Skeletal muscle cell (primary cell): ENCODE data around the gene FOXM1.

Experiments
- DNase-seq: peaks from one replicate; pipeline ENCODE4 v3.0.0-alpha.2; 2010; ENCODE audit warnings: low read depth
- H3K4me3 ChIP-seq: 2 replicates; pipeline ENCODE4 v1.5.1; 2011; ENCODE audit warnings: low read depth, mild to moderate bottlenecking, control low read depth, low read length, moderate library complexity

The FOXM1 gene

GRCh38 chr12:2877047-2877952, at the start of gene FOXM1, which contains the start of gene RHNO1:
FOXM1 (minus strand) TSS chr12:2877174; CDS start chr12:2874478, 2,696 bp downstream.
RHNO1 (plus strand) TSS chr12:2877223; CDS start chr12:2885367, 8,144 bp downstream.
- peak within 1 kb of the TSS; percentile 90 for H3K4me3 ChIP-seq
- no peak for DNase-seq

GRCh38 chr12:2925322-2925995, 48.5 kb upstream of the FOXM1 start:
- DNase-seq: no peak
- H3K4me3 ChIP-seq: no peak overlapping the region

- DNase-seq: no peak
Observed at GRCh38 chr12:2924019-2924418, 47.0 kb upstream of the FOXM1 start.

GRCh38 chr12:2923057-2923456, 46.1 kb upstream of the FOXM1 start:
- H3K4me3 ChIP-seq: no peak overlapping the region
- DNase-seq: no peak

More at GRCh38 chr12:2924019-2924418, 47.0 kb upstream of the FOXM1 start:
- H3K4me3 ChIP-seq: no peak overlapping the region

- no peak overlapping the region for H3K4me3 ChIP-seq
- no peak for DNase-seq
Observed at GRCh38 chr12:2922329-2922728, 45.4 kb upstream of the FOXM1 start.

GRCh38 chr12:2919249-2919648, 42.3 kb upstream of the FOXM1 start:
- DNase-seq: no peak
- H3K4me3 ChIP-seq: no peak overlapping the region

GRCh38 chr12:2912216-2912575, 35.2 kb upstream of the FOXM1 start:
- no peak for DNase-seq

GRCh38 chr12:2904260-2904659, 27.3 kb upstream of the FOXM1 start:
- no peak overlapping the region for H3K4me3 ChIP-seq
- no peak for DNase-seq

More at GRCh38 chr12:2912216-2912575, 35.2 kb upstream of the FOXM1 start:
- no peak overlapping the region for H3K4me3 ChIP-seq

GRCh38 chr12:2902272-2902880, 25.4 kb upstream of the FOXM1 start:
- no peak for DNase-seq
- H3K4me3 ChIP-seq: no peak overlapping the region

GRCh38 chr12:2900642-2901041, 23.7 kb upstream of the FOXM1 start:
- no peak overlapping the region for H3K4me3 ChIP-seq
- DNase-seq: no peak

- no peak overlapping the region for H3K4me3 ChIP-seq
- DNase-seq: no peak
Observed at GRCh38 chr12:2897418-2897817, 20.4 kb upstream of the FOXM1 start.

- DNase-seq: no peak
- H3K4me3 ChIP-seq: no peak overlapping the region
Observed at GRCh38 chr12:2895511-2895910, 18.5 kb upstream of the FOXM1 start.

GRCh38 chr12:2895051-2895451, 18.1 kb upstream of the FOXM1 start:
- no peak overlapping the region for H3K4me3 ChIP-seq
- no peak for DNase-seq

- peak; percentile 60 for DNase-seq
Observed at GRCh38 chr12:2893007-2893406, 16.0 kb upstream of the FOXM1 start.

GRCh38 chr12:2892246-2892645, 15.3 kb upstream of the FOXM1 start:
- DNase-seq: no peak

More at GRCh38 chr12:2893007-2893406, 16.0 kb upstream of the FOXM1 start:
- H3K4me3 ChIP-seq: no peak overlapping the region

GRCh38 chr12:2891240-2892053, 14.5 kb upstream of the FOXM1 start:
- DNase-seq: no peak
- peak overlapping the region; percentile 81 for H3K4me3 ChIP-seq

More at GRCh38 chr12:2892246-2892645, 15.3 kb upstream of the FOXM1 start:
- H3K4me3 ChIP-seq: peak overlapping the region; percentile 81

- peak; percentile 90 for DNase-seq
Observed at GRCh38 chr12:2890388-2891239, 13.6 kb upstream of the FOXM1 start, which contains the start of gene TULP3. TULP3 (plus strand) TSS chr12:2890891; CDS start chr12:2890948, 57 bp downstream.

GRCh38 chr12:2890001-2890387, 13.0 kb upstream of the FOXM1 start:
- DNase-seq: no peak
- peak overlapping the region; percentile 81 for H3K4me3 ChIP-seq

More at GRCh38 chr12:2890388-2891239, 13.6 kb upstream of the FOXM1 start, which contains the start of gene TULP3:
- peak within 1 kb of the TSS; percentile 81 for H3K4me3 ChIP-seq
